Activated CD4-positive, alpha-beta T cell treated with anti-CD3 and anti-CD28 coated beads, Interleukin-2, amount 10 ng/mL, durations not matched to agents 24 days and 14 days (primary cell): ENCODE results near the gene WDFY4. TPM values are rescaled to one million over a fixed set of nuclear protein-coding genes. Genes with fewer than 3 reads are reported as not detected.
A peak's percentile ranks its signal among the peaks of the same experiment; 100 is the strongest.

Source experiments
- DNase-seq: peaks from one replicate; pipeline ENCODE4 v3.0.0; 2022
- H3K27ac Mint-ChIP-seq: one replicate; pipeline ENCODE4 v1.8.0; 2022; ENCODE audit warnings: mild to moderate bottlenecking, mixed read lengths
- H3K27me3 Mint-ChIP-seq: one replicate; pipeline ENCODE4 v1.8.0; 2022; ENCODE audit warnings: mixed read lengths
- H3K36me3 Mint-ChIP-seq: one replicate; pipeline ENCODE4 v1.8.0; 2022; ENCODE audit warnings: low read depth, mild to moderate bottlenecking, mixed read lengths
- H3K4me1 Mint-ChIP-seq: one replicate; pipeline ENCODE4 v1.8.0; 2021; ENCODE audit warnings: mixed read lengths
- H3K4me3 Mint-ChIP-seq: one replicate; pipeline ENCODE4 v1.8.0; 2022; ENCODE audit warnings: mild to moderate bottlenecking, moderate library complexity, mixed read lengths
- H3K9me3 Mint-ChIP-seq: one replicate; pipeline ENCODE4 v1.8.0; 2021; ENCODE audit warnings: mixed read lengths
- intact Hi-C: fragments of 100-400 bp; cut with micrococcal nuclease; formaldehyde crosslinking; loops from one replicate; pipeline ENCODE4 v1.15.1; 2023
- total RNA-seq: library from RNA; stranded (reverse); gene quantifications from 2 replicates; pipeline ENCODE4 v1.2.3, GENCODE V29; 2022

The WDFY4 gene
- total RNA-seq, 1 donor from 2014 or later, result 0.05 TPM

- no peaks in the 10 kb centered on the region for H3K4me1 Mint-ChIP-seq
Measured at GRCh38 chr10:48691812-48692528, 7.3 kb downstream of the WDFY4 start.

GRCh38 chr10:48692748-48693147, 8.1 kb downstream of the WDFY4 start:
- no peaks in the 10 kb centered on the region for H3K36me3 Mint-ChIP-seq
- H3K4me3 Mint-ChIP-seq, result no peak overlapping the region
- peaks cover 3% of the 10 kb centered on the region for H3K27me3 Mint-ChIP-seq
- no peaks in the 10 kb centered on the region for H3K9me3 Mint-ChIP-seq
- no peak overlapping the region for H3K27ac Mint-ChIP-seq
- no peaks in the 10 kb centered on the region for H3K4me1 Mint-ChIP-seq
- no peak for DNase-seq
- intact Hi-C loops, result no loop called here

More at GRCh38 chr10:48691812-48692528, 7.3 kb downstream of the WDFY4 start:
- no peak for DNase-seq
- Mint-ChIP-seq H3K4me3 (no peak overlapping the region), H3K9me3 (no peaks in the 10 kb centered on the region), H3K36me3 (no peaks in the 10 kb centered on the region), H3K27me3 (peaks cover 3% of the 10 kb centered on the region), H3K27ac (no peak overlapping the region)
- intact Hi-C loops, result no loop called here

GRCh38 chr10:48693206-48693605, 8.5 kb downstream of the WDFY4 start:
- Mint-ChIP-seq H3K4me3 (no peak overlapping the region), H3K27ac (no peak overlapping the region), H3K4me1 (no peaks in the 10 kb centered on the region), H3K36me3 (no peaks in the 10 kb centered on the region), H3K27me3 (peaks cover 3% of the 10 kb centered on the region), H3K9me3 (no peaks in the 10 kb centered on the region)
- no peak for DNase-seq
- intact Hi-C loops, result no loop called here

- Mint-ChIP-seq H3K27ac (no peak overlapping the region), H3K36me3 (no peaks in the 10 kb centered on the region), H3K9me3 (no peaks in the 10 kb centered on the region), H3K4me1 (no peaks in the 10 kb centered on the region), H3K27me3 (no peaks in the 10 kb centered on the region), H3K4me3 (no peak overlapping the region)
- DNase-seq, result peak; percentile 24
- intact Hi-C loops, result no loop called here
Measured at GRCh38 chr10:48694371-48695030, 9.8 kb downstream of the WDFY4 start.

- intact Hi-C loops, result no loop called here
- no peak overlapping the region for H3K27ac Mint-ChIP-seq
- no peak overlapping the region for H3K4me3 Mint-ChIP-seq
- no peak for DNase-seq
- no peaks in the 10 kb centered on the region for H3K4me1 Mint-ChIP-seq
- no peaks in the 10 kb centered on the region for H3K9me3 Mint-ChIP-seq
- no peaks in the 10 kb centered on the region for H3K36me3 Mint-ChIP-seq
- H3K27me3 Mint-ChIP-seq, result no peaks in the 10 kb centered on the region
Measured at GRCh38 chr10:48695636-48696534, 11.2 kb downstream of the WDFY4 start.

- Mint-ChIP-seq H3K4me3 (no peak overlapping the region), H3K27ac (no peak overlapping the region), H3K27me3 (peaks cover 2% of the 10 kb centered on the region), H3K4me1 (no peaks in the 10 kb centered on the region), H3K9me3 (no peaks in the 10 kb centered on the region), H3K36me3 (no peaks in the 10 kb centered on the region)
- no peak for DNase-seq
- intact Hi-C loops, result no loop called here
Measured at GRCh38 chr10:48696535-48696873, 11.8 kb downstream of the WDFY4 start.

- Mint-ChIP-seq H3K4me1 (no peaks in the 10 kb centered on the region), H3K9me3 (no peaks in the 10 kb centered on the region)
Measured at GRCh38 chr10:48697091-48697490, 12.4 kb downstream of the WDFY4 start.

GRCh38 chr10:48697821-48698764, 13.4 kb downstream of the WDFY4 start:
- Mint-ChIP-seq H3K9me3 (no peaks in the 10 kb centered on the region), H3K27me3 (peaks cover 3% of the 10 kb centered on the region), H3K27ac (no peak overlapping the region), H3K4me3 (no peak overlapping the region), H3K4me1 (no peaks in the 10 kb centered on the region), H3K36me3 (no peaks in the 10 kb centered on the region)
- DNase-seq, result no peak
- intact Hi-C loops, result no loop called here

More at GRCh38 chr10:48697091-48697490, 12.4 kb downstream of the WDFY4 start:
- peaks cover 3% of the 10 kb centered on the region for H3K27me3 Mint-ChIP-seq
- no peak overlapping the region for H3K27ac Mint-ChIP-seq
- DNase-seq, result no peak
- no peaks in the 10 kb centered on the region for H3K36me3 Mint-ChIP-seq
- no peak overlapping the region for H3K4me3 Mint-ChIP-seq
- intact Hi-C loops, result no loop called here

- H3K27ac Mint-ChIP-seq, result no peak overlapping the region
- H3K27me3 Mint-ChIP-seq, result peaks cover 3% of the 10 kb centered on the region
Measured at GRCh38 chr10:48699011-48699627, 14.4 kb downstream of the WDFY4 start.

GRCh38 chr10:48700071-48700470, 15.4 kb downstream of the WDFY4 start:
- Mint-ChIP-seq H3K27ac (no peak overlapping the region), H3K4me1 (no peaks in the 10 kb centered on the region), H3K36me3 (no peaks in the 10 kb centered on the region), H3K27me3 (peaks cover 3% of the 10 kb centered on the region), H3K9me3 (no peaks in the 10 kb centered on the region), H3K4me3 (no peak overlapping the region)
- intact Hi-C loops, result no loop called here
- no peak for DNase-seq

More at GRCh38 chr10:48699011-48699627, 14.4 kb downstream of the WDFY4 start:
- no peak for DNase-seq
- Mint-ChIP-seq H3K9me3 (no peaks in the 10 kb centered on the region), H3K4me1 (no peaks in the 10 kb centered on the region), H3K4me3 (no peak overlapping the region), H3K36me3 (no peaks in the 10 kb centered on the region)
- intact Hi-C loops, result no loop called here

GRCh38 chr10:48700493-48700892, 15.8 kb downstream of the WDFY4 start:
- intact Hi-C loops, result no loop called here
- H3K9me3 Mint-ChIP-seq, result no peaks in the 10 kb centered on the region
- no peak overlapping the region for H3K27ac Mint-ChIP-seq
- no peak overlapping the region for H3K4me3 Mint-ChIP-seq
- H3K4me1 Mint-ChIP-seq, result no peaks in the 10 kb centered on the region
- no peak for DNase-seq
- peaks cover 3% of the 10 kb centered on the region for H3K27me3 Mint-ChIP-seq
- H3K36me3 Mint-ChIP-seq, result no peaks in the 10 kb centered on the region

GRCh38 chr10:48701139-48701901, 16.6 kb downstream of the WDFY4 start:
- no peaks in the 10 kb centered on the region for H3K36me3 Mint-ChIP-seq
- H3K4me3 Mint-ChIP-seq, result no peak overlapping the region
- intact Hi-C loops, result no loop called here
- H3K4me1 Mint-ChIP-seq, result no peaks in the 10 kb centered on the region
- H3K27ac Mint-ChIP-seq, result no peak overlapping the region
- no peaks in the 10 kb centered on the region for H3K9me3 Mint-ChIP-seq
- no peak for DNase-seq
- peaks cover 3% of the 10 kb centered on the region for H3K27me3 Mint-ChIP-seq
